Right atrium auricular region (tissue), 2 donors: Measurements from ENCODE around the gene MAPK9. TPM values are rescaled to one million over a fixed set of nuclear protein-coding genes. Genes with fewer than 3 reads are reported as not detected.
"Not testable (repeated sequence)": the region's sequence is repeated elsewhere in the genome, so short reads cannot be mapped to it uniquely, and the experiment has no call there.

ENCODE experiments used
- DNase-seq: peaks from one replicate; pipeline ENCODE4 v3.0.0-alpha.2; 2019; ENCODE audit warnings: low spot score
- H3K27ac ChIP-seq, 2 donors: fragments of 200-600 bp; sonication (generic); 1 replicate in 1 of 2; 2 replicates in 1 of 2; pipeline ENCODE4 v1.5.1; 2016 to 2019
- H3K27me3 ChIP-seq, 2 donors: fragments of 200-600 bp; sonication (generic); one replicate each; pipeline versions ENCODE4 v1.5.1 to v1.6.0; 2017 to 2019
- H3K36me3 ChIP-seq: fragments of 200-600 bp; sonication (generic); one replicate; pipeline ENCODE4 v1.5.1; 2016
- H3K4me1 ChIP-seq, 2 donors: fragments of 200-600 bp; sonication (generic); one replicate each; pipeline versions ENCODE4 v1.5.1 to v1.6.0; 2017 to 2019
- H3K4me3 ChIP-seq, 2 donors: fragments of 200-600 bp; sonication (generic); 1 replicate in 1 of 2; 2 replicates in 1 of 2; pipeline ENCODE4 v1.5.1; 2017 to 2019; ENCODE audit warnings: mild to moderate bottlenecking in 1 of 2, moderate library complexity in 1 of 2
- H3K9me3 ChIP-seq, 2 donors: fragments of 200-600 bp; sonication (generic); one replicate each; pipeline ENCODE4 v1.5.1; 2019
- CTCF ChIP-seq, 2 donors: fragments of 200-600 bp; sonication (generic); IDR thresholded peaks; one replicate each; pipeline ENCODE4 v1.5.1; 2019; ENCODE audit warnings: antibody characterized with exemption in 2 of 2
- total RNA-seq, 2 donors: library from RNA; depleted of rRNA; stranded (reverse); fragments of >200 nt; gene quantifications; one replicate each; pipeline ENCODE4 v1.1.0, GENCODE V29; 2016

Gene MAPK9
- total RNA-seq, 2 donors from 2014 or later, result 25.1 to 30.0 TPM

DNA sequence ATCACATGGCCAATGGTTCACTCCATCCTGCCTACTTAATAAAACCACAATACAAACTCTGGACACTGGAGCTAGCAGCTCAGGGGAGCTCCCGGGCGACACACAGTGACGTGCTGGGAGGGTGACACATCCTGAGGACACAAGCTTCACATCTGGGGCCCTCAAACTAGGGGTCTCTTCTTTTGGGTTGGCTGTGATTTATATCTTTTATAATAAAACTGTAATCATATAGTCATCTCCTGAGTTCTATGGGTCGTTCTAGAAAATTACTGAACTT lies 12.1 kb upstream of the MAPK9 start:
- Histone ChIP-seq H3K4me3 (no peak overlapping the region), H3K9me3 (no peaks in the 10 kb centered on the region), H3K4me1 (no peaks in the 10 kb centered on the region), H3K27me3 (no peaks in the 10 kb centered on the region), H3K27ac (no peak overlapping the region), H3K36me3 (peaks cover 18% of the 10 kb centered on the region)
- DNase-seq, result no peak
- TF ChIP-seq CTCF (IDR thresholded peaks at IDR 0.05), result no peak

DNA sequence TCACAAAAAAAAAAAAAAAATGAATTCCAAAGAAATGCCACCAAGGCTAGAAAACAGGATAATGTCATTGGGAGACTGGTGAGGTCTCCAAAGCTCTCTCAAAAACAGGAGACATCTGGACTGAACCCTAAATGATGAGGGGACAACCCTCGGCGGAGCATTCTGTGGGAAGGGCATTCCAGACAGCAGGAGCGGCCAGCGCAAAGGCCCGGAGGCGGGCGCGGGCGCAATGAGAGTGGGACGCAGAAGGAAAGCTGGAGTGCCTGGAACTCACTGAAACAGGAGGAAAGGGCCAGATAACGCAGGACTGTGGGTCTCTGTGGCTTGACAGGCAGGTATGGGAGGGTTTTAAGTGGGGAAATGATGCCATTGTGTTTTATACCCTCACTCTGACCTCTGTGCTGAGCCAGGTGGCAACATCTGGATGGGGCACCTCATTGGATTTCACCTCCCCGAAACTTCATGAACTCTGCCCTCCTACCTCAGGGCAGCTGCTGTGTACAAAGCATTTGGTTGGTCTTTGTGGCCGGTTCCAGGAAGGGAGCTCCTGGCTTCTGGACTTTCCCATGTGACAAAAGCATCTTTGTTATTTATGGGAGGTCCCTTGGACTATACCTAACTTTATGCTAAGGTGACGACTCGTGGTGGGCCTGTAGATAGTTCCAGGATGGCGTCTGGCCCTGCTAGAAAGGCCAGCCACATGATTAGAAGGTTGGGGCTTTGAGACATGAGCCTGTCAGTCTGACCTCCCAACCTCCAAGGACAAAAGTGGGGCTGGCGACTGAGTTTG lies 11.5 kb upstream of the MAPK9 start:
- H3K36me3 ChIP-seq, result peaks cover 18% of the 10 kb centered on the region

GRCh38 chr5:180302256-180302655 lies 10.4 kb upstream of the MAPK9 start:
- no peak overlapping the region for H3K4me3 ChIP-seq
- no peaks in the 10 kb centered on the region for H3K27me3 ChIP-seq
- H3K9me3 ChIP-seq, result no peaks in the 10 kb centered on the region
- H3K27ac ChIP-seq, result no peak overlapping the region
- no peak for TF ChIP-seq CTCF (IDR thresholded peaks at IDR 0.05)
- no peaks in the 10 kb centered on the region for H3K4me1 ChIP-seq
- peaks cover 18% of the 10 kb centered on the region for H3K36me3 ChIP-seq
- no peak for DNase-seq

More for the DNA sequence above, 11.5 kb upstream of the MAPK9 start:
- TF ChIP-seq CTCF (IDR thresholded peaks at IDR 0.05), result no peak
- Histone ChIP-seq H3K9me3 (no peaks in the 10 kb centered on the region), H3K4me3 (no peak overlapping the region), H3K27me3 (no peaks in the 10 kb centered on the region), H3K4me1 (no peaks in the 10 kb centered on the region), H3K27ac (no peak overlapping the region)
- DNase-seq, result no peak

- H3K4me1 ChIP-seq, result no peaks in the 10 kb centered on the region
- no peak for DNase-seq
- TF ChIP-seq CTCF (IDR thresholded peaks at IDR 0.05), result no peak
- H3K27ac ChIP-seq, result no peak overlapping the region
- no peaks in the 10 kb centered on the region for H3K27me3 ChIP-seq
- peaks cover 12% of the 10 kb centered on the region for H3K36me3 ChIP-seq
- no peak overlapping the region for H3K4me3 ChIP-seq
- H3K9me3 ChIP-seq, result no peaks in the 10 kb centered on the region
Observed at GRCh38 chr5:180301253-180301652, 9.4 kb upstream of the MAPK9 start.

GRCh38 chr5:180299526-180299925 lies 7.6 kb upstream of the MAPK9 start:
- no peak for DNase-seq
- peaks cover 6% of the 10 kb centered on the region for H3K36me3 ChIP-seq
- H3K4me3 ChIP-seq, result no peak overlapping the region
- H3K9me3 ChIP-seq, result no peaks in the 10 kb centered on the region
- no peak for TF ChIP-seq CTCF (IDR thresholded peaks at IDR 0.05)
- H3K4me1 ChIP-seq, result no peaks in the 10 kb centered on the region
- H3K27ac ChIP-seq, result no peak overlapping the region
- H3K27me3 ChIP-seq, result no peaks in the 10 kb centered on the region

- not testable (repeated sequence) for H3K4me1 ChIP-seq, H3K27ac ChIP-seq, H3K4me3 ChIP-seq, DNase-seq, H3K36me3 ChIP-seq, H3K9me3 ChIP-seq, H3K27me3 ChIP-seq
Observed at GRCh38 chr5:180299014-180299413, 7.1 kb upstream of the MAPK9 start.
